ENCODE measurements around the gene RNF187. TPM values are rescaled to one million over a fixed set of nuclear protein-coding genes. Genes with fewer than 3 reads are reported as not detected.
"Not testable (repeated sequence)": the region's sequence is repeated elsewhere in the genome, so short reads cannot be mapped to it uniquely, and the experiment has no call there.

Gene RNF187
- total RNA-seq, 1 donor from 2014 or later = 130 TPM

DNA sequence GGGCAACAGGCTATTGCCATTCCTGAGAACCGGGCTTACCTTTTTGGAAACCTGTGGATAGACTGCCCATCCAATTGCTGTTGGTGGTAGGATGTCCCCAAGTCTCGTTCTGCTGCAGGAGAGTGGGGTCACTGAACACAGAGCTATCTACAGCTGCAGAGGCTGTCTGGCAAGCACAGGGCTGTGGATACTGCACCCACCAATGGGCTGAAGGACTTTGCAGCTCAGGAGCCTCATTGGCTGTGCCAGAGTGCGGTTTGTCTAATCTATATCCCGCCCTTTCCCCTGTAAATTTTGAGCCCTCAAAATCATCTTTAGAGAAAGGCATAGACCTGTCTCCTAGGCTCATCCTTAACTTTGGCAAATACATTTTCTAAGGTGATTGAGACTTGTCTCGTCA, 15.3 kb downstream of the RNF187 start:
- intact Hi-C loops (cut with micrococcal nuclease) = loop anchor here (5.0 kb wide), 1 partner anchor 290 kb away; no protein-coding TSS in a partner anchor

DNA sequence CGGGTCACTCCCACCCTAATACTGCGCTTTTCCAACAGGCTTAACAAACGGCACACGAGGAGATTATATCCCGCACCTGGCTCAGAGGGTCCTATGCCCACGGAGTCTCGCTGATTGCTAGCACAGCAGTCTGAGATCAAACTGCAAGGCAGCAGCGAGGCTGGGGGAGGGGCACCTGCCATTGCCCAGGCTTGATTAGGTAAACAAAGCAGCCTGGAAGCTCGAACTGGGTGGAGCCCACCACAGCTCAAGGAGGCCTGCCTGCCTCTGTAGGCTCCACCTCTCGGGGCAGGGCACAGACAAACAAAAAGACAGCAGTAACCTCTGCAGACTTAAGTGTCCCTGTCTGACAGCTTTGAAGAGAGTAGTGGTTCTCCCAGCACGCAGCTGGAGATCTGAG, 18.8 kb downstream of the RNF187 start:
- intact Hi-C loops (cut with micrococcal nuclease) = not testable (repeated sequence)

DNA sequence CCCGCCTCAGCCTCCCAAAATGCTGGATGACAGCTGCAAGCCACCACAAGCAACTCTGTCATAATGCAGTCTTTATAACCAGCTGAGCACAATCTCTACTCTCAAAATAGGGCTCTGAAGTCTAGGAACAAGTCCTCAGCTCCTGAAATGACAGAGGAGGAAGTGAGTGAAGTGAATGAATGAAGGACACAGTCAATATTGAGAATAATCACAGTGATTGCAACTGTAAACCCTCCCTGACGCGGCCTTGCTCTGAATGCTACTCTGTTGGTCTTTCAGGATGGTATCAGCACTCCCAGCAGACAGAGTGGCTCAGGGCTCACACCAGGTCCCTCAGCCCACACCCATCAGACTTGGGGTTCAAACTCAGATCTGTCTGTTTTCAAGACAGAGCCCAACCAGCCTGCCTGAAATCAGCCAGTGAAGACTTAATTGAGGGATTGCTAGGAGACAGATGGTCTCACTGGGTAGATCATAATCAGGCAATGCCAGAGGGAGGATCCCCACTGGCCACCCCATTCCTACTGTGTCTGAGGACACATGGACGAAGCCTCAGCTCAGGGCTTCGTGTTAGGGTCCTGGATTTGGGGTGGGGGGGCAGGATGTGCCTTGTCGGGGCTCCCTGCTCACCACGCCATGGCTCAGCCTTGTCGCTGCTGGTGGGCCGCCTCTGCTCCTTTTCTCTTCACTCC, 20.9 kb downstream of the RNF187 start:
- intact Hi-C loops (cut with micrococcal nuclease) = no loop called here

DNA sequence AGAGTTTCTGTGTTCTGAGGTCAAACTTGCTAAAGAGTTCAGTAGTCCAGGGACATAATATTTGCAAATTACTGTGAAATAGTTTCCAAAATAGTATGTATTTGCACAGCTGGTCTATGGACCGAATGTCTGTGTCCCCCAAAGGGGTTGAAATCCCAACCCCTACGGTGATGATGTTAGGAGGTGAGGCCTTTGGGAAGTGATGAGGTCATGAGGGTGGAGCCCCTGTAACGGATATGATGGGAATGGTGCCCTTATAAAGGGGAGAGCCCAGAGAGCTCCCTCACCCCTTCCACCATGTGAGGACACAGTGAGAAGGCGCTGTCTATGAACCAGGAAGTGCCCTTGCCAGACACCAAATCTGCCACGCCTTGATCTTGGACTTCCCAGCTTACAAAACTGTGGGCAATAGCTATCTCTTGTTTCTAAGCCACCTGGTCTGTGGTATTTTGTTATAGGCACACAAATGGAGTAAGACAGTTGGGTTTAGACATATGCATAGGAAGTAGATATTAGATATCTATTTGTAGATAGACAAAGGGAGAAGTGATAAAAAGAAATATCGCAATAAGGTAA, 21.7 kb downstream of the RNF187 start:
- intact Hi-C loops (cut with micrococcal nuclease) = no loop called here

DNA sequence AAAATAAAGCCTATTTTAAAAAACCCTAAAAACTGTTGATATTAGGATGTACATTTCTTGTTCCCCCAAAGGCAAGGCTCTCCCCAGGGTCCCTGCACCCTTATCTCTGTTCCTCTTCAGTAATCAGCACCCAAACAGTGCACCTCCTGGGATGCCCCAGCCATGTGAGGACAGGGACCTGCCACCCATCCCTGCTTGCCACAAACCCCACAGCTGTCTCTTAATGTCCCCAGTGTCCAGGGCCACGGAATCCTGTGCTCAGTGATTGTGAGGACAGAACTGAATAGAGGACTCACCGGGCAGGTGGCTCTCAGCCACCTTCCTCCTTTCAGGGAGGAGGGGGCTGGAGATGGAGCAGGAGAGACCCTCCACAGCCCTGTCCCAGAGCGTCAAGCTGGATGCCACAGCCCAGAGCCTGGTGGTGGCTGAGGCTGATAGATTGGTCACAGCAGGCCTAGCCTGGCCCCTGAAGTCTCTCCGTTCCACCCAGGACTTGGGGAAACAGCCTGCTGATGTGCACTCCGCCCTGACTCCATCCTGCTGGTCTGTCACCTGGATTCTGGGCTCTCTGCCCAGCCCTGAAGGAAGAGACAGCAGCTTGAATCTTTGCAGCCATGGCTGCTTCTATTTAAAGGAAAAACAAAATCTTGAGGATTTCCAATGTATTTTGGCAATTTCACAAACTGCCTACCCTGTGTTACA, 23.1 kb downstream of the RNF187 start:
- intact Hi-C loops (cut with micrococcal nuclease) = no loop called here

DNA sequence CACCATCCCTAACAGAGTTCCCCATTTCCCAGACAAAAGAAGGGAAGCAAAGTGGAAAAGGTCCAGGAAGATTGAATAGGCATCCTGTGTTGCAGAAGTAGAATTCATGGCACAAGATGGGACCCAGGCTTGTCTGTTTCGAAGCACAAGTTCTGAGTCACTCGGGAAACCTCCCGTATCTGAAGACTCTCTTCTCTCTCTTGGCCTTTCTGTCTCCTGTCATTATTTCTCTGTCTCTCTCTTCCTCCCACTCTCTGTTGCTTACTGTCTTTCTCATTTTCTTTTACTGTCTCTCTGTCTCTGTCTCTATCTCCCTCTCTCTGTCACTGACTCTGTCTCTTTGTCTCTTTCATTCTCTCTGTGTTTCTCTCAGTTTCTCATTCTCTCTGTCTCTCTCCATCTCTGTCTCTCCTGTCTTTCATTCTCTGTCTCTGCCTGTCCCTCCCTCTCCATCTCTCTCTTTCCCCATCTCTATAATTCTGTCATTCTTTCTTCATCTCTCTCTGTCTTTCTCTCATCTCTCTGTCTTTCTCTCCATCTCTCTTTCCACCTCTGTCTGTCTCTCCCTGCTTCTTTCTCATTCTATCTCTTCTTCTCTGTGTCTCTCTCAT, 23.7 kb downstream of the RNF187 start:
- intact Hi-C loops (cut with micrococcal nuclease) = no loop called here

DNA sequence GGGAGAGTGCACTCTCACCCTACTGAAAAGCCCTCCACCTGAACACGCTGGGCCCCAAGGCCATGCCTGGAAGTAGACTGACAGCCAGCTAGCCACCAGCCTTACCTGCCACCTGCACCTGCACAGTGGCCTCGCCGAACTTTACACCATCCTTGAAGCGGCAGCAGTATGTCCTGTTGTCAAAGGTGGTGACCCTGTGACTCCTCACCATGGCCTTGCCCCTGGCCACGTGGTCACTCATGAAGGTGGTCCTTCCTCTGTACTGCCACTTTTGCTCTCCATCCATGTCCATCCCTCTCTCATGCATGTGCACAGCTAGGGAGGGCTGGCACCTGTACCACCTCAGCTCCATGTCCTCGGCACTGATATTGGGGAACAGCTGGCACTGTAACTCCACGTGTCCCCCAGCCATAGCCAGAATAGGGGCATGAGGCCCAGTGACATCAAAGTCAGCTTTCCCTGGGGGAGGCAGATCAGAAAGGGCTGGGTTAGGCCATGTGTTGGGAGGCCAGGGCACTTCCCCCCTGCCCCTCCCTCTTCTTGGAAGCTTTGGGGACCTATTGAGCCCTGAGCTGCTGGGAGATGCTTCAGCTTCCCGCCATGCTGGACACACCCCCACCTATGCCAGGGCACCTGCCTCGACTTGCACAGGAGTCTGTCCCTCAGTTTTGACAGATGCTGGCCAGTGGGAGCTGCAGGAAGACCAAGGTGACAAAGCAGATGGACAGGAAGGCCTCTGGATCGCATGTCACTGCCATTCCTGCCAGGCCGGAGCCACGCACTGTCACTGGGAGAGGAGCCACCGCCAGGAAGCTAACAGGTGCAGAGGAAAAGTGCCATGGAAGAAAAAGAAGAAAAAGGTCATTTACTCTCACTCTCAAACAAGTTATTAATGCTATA, 24.6 kb downstream of the RNF187 start:
- intact Hi-C loops (cut with micrococcal nuclease) = no loop called here

DNA sequence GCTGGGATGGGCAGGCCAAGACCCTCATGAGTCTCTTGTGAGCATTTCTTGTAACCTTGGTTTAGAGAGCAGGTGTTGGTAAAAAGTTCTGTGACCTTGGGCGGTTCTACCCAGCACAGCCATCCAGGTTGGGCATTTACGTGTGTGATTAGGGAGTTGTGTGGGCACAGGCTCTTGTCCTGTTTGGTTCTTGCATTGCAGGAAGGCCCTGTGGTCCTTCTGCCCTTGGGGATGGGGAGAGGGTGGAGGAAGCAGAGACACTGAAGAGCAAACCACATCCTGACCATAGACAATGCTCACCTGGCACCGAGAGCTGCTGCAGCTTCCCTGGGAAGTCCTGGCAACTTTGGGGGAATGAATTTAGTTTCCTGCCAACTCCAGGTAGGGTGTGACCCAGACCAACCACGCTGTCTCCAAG, 25.6 kb downstream of the RNF187 start:
- intact Hi-C loops (cut with micrococcal nuclease) = no loop called here

DNA sequence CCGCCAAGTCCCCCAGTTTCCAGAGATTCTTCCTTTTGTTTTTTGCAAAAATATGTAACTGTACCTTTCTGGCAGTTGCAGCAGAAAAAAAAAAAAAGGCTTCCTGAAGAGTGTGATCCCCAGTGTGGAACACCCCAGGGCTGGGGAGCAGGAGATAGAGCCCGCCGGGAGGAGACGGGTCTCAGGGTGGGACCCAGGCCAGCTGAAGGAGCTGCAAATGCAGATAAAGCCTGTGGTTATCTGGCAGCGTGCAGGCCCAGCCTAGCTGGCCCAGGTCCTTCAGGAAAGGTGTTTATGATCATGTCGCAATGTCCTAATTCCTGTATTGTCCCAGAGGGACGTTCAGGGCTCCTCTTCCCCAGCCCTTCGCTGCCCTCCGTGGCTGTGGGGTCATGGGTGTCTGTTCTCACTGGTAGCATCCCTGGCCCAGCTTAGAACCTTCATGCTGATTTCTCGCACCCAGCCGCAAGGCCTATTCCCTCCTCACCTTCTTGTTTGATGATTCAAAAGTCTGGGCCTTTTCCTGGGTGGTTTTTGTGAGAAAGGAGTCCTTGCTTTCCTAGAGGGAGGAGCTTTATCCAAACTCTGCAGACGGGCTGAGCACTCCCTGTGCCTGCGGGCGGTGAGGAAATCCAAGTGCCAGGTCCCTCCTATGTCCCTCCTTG, 26.2 kb downstream of the RNF187 start:
- intact Hi-C loops (cut with micrococcal nuclease) = no loop called here

DNA sequence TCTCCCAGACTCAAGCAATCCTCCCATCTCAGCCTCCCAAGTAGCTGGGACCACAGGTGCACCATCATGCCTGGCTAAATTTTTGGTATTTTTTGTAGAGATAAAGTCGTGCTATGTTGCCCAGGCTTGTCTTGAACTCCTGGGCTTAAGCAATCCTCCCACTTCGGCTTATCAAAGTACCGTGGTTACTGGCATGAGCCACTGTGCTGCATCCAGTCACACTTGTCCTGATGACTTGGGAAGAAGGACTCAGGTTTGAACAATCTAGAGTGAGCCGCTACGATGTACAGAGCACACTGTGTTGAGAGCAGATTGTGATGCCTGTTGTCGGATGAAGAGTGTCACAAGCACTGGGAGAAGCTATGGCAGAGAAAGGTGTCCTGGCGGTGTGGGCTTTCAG, 27.2 kb downstream of the RNF187 start:
- intact Hi-C loops (cut with micrococcal nuclease) = loop anchor here (2.0 kb wide), 2 partner anchors 174 to 384 kb away; no protein-coding TSS in a partner anchor

DNA sequence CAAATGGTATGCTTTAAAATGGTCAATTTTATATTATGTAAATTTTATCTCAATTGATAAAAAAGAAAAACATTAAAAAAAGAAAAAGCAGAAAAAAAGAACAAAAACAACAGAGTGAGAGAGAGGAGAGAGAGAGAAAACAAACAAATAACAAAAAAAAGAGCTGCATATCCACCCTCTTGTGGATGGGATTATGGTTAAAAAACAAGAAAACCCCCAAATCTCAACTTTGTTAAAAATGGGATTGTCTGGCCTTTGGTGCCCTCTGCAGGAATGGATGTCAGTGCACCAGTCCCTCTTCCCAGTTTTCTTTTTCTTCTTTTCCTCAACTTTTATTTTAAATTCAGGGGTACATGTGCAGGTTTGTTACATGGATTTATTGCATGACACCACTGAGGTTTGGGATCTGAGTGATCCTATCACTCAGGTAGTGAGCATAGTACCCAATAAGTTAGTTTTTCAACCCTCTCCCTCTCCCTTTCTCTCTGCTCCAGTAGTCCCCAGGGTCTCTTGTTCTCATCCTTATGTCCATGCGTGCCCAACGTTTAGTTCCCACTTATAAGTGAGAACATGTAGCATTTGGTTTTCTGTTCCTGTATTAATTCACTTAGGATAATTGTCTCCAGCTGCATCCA, 28.1 kb downstream of the RNF187 start:
- intact Hi-C loops (cut with micrococcal nuclease) = loop anchor here (1.0 to 2.0 kb wide), 4 partner anchors 14 to 385 kb away; no protein-coding TSS in a partner anchor

DNA sequence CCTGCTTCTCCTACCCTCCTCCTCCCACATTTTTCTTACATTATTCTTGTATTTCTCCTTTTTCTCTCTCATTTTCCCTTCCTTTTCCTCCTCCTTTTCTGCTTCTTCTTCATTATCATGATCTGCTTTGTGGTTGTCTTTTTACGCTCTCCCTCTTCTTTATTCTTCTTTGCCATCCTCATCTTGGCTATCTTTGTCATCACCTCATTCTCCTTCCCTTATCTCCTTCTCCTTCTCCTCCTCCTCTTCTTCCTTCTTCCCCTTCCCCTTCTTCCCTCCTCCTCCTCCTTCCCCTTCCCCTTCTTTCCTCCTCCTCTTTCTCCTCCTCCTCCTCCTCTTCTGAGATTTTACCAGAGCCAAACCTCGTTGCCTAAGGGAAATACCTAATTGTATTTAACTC, 30.5 kb downstream of the RNF187 start:
- intact Hi-C loops (cut with micrococcal nuclease) = no loop called here

DNA sequence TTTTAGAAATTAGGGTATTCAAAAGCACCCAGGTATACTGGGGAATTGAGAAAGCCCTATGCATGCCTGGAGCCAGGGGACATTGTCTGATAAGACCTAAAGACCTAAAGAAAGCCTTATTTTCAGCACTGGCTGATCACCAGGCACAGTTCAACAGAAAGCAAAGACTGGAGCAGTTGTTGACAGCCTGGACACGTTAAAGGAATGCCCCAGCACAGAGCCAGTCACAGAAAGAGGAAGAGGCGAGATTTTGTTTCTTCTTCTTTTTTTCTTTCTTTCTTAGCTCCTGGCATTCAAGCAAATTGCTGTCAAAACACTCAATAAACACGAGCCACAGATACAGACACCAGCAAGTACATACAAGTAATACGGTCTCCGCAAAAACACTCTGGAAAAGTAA, 40.4 kb downstream of the RNF187 start:
- intact Hi-C loops (cut with micrococcal nuclease) = no loop called here

DNA sequence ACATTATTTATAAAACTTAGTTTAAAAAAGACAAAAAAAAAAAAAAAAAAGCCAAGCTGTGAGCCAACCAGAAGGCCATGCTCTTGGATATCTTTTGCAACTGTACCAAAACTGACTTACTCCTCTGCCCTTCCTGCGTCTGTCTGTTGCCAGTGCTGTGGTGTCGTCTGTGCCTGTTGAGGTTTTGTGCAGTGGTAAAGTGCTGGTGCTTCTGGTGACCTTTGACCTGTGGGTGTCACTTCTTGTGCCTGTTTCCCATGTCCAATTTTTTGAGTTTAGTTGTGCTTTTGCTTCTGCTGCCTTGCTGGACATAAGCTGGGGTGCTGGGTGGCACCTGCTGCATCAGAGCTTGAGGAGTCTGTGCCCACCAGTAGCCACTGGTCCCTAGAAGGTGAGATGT, 41.4 kb downstream of the RNF187 start:
- intact Hi-C loops (cut with micrococcal nuclease) = no loop called here

DNA sequence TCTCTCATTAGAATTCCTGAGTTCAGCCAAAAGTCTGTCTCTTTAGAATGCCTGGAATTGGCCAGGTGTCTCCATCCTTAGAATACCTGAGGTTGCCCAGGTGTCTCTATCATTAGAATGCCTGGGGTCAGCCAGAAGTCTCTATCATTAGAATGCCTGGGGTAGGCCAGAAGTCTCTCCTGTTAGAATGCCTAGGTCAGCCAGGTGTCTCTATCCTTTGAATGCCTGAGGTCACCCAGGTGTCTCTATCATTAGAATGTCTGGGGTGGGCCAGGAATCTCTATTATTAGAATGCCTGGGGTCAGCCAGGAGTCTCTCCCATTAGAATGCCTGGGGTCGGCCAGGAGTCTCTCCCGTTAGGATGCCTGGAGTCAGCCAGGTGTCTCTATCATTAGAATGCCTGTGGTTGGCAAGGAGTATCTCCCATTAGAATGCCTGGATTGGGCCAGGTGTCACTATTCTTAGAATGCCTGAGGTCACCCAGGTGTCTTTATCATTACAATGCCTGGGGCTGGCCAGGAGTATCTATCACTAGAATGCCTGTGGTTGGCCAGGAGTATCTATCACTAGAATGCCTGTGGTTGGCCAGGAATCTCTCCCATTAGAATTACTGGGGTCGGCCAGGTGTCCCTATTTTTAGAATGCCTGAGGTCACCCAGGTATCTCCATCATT, 43.0 kb downstream of the RNF187 start:
- intact Hi-C loops (cut with micrococcal nuclease) = no loop called here

DNA sequence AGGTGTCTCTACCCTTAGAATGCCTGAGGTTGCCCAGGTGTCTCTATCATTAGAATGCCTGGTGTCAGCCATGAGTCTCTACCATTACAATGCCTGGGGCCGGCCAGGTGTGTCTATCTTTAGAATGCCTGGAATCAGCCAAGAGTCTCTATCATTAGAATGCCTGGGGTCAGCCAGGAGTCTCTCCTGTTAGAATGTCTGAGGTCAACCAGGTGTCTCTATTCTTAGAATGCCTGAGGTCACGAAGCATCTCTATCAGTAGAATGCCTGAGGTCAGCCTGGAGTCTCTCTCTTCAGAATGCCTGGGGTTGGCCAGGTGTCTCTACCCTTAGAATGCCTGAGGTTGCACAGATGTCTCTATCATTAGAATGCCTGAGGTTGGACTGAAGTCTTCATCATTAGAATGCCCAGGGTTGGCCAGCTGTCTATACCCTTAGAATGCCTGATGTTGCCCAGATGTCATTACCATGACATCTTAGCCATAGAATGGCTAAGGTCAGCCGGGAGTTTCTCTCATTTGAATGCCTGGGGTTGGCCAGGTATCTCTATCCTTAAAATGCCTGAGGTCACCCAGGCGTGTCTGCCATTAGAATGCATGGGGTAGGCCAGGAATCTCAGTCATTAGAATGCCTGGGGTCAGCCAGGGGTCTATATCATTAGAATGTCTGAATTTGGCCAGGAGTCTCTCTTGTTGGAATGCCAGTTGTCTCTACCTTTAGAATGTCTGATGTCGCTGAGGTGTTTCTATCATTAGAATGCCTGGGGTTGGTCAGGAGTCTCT, 44.0 kb downstream of the RNF187 start:
- intact Hi-C loops (cut with micrococcal nuclease) = no loop called here

DNA sequence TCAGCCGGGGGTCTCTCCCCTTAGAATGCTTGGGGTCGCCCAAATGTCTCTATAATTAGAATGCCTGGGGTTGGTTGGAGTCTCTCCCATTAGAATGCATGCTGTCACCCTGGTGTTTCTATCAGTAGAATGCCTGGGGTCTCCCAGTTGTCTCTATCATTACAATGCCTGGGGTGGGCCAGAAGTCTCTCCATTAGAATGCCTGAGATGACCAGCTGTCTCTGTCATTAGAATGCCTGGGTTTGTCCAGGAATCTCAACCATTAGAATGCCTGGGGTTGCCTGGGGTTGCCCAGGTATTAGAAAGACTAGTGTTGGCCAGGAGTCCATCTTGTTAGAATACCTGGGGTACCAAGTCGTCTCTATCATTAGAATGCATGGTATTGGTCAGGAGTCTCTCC, 51.6 kb downstream of the RNF187 start:
- intact Hi-C loops (cut with micrococcal nuclease) = no loop called here

DNA sequence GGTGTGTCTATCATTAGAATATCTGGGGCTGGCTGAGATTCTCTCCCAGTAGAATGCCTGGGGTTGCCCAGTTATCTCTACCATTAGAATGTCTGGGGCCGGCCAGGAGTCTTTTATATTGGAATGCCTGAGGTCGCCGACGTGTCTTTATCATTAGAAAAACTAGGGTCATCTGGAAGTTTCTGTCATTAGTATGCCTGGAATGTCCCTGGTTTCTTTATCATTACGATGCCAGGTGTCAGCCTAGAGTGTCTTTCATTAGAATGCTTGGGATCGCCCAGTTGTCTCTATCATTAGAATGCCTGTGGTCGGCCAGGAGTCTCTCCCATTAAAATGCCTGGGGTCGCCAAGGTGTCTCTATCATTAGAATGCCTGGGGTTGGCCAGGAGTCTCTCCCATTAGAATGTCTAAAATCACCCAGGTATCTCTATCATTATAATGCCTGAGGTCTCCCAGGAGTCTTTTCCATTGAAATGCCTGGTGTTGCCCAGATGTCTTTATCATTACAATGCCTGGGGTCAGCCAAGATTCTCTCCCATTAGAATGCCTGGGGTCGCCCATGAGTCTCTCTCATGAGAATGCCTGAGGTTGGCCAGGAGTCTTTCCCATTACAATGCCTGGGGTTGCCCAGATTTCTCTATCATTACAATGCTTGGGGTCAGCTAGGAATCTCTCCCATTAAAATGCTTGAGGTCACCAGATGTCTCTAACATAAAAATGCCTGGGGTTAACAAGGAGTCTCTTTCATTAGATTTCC, 53.2 kb downstream of the RNF187 start:
- intact Hi-C loops (cut with micrococcal nuclease) = no loop called here
